GM15510 (cell line): ENCODE measurements around the gene MSL1.

ENCODE experiments used
- POLR2A ChIP-seq: IDR thresholded peaks from 3 replicates; pipeline ENCODE4 v1.6.1; 2011; ENCODE audit warnings: borderline replicate concordance; ENCODE audit not compliant: insufficient read length; ENCODE audit errors: extremely low read depth

The MSL1 gene

GRCh38 chr17:40087903-40088718 lies 33.7 kb upstream of the MSL1 start:
- no peak for TF ChIP-seq POLR2A

DNA sequence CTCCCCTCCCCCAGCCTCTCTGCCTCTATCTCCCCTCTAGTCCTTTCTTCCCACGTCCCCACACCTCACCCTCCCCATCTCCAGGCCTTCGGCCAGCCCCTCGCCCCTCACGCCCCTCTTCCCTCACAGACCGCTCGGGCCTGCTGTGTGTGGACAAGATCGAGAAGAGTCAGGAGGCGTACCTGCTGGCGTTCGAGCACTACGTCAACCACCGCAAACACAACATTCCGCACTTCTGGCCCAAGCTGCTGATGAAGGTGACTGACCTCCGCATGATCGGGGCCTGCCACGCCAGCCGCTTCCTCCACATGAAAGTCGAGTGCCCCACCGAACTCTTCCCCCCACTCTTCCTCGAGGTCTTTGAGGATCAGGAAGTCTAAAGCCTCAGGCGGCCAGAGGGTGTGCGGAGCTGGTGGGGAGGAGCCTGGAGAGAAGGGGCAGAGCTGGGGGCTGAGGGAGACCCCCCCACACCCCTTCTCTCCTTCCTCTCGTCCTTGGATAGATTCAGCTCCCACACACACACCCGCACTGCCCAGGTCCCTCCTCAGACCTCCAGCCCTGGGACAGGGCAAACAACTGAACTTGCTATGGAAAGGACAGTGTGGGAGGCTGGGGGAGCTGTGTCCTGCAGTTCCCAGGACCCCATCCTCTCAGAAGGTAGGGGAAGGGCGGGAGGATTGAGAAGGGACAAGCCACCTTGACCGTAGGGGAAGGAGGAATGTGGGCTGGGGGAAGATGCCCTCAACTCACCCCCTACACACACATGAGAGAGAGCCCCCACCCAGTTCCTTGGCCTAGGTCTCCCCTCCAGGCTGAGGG lies 32.5 kb upstream of the MSL1 start:
- TF ChIP-seq POLR2A: no peak

DNA sequence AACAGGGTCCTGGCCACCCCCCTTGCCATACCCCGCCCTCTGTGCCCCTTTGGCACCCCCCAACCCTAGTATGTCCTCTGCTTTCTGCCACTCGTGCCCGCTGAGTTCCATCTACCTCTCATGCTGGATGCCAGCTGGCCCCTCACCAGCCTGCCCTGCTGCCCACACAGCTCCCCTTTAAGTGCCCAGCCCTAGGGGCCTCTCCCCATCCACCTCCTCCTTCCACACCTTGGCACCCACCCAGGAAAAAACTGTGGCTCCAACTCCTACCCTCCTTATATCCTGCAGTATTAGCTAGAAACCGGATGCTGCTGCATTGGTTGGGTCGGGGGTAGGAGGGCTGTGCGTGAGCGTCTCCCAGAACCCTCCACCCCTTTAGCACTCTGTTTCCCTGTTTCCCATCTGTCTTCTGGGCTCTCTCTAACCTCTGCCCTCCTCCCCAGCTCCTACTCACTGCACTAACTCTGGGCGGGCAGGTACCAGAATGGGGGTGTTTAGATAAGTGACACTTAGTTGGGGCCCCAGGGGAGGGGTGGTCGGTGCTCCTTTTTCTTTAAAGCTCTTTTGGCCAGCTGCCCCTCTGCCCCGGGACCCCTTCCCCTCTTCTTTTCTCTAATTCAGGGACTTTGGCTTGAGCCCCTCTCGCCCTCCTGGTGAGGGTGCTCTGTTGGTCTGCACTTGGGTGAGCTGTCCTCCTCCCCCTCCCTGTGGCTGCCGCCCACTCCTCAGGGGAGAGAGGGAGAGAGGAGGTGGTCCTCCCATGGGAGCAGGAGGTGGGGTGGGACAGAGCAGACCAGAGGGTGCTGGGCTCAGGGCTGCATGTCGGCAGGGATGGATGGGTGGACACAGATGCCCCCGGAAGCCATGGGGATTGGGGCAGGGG lies 31.3 kb upstream of the MSL1 start:
- no peak for TF ChIP-seq POLR2A

DNA sequence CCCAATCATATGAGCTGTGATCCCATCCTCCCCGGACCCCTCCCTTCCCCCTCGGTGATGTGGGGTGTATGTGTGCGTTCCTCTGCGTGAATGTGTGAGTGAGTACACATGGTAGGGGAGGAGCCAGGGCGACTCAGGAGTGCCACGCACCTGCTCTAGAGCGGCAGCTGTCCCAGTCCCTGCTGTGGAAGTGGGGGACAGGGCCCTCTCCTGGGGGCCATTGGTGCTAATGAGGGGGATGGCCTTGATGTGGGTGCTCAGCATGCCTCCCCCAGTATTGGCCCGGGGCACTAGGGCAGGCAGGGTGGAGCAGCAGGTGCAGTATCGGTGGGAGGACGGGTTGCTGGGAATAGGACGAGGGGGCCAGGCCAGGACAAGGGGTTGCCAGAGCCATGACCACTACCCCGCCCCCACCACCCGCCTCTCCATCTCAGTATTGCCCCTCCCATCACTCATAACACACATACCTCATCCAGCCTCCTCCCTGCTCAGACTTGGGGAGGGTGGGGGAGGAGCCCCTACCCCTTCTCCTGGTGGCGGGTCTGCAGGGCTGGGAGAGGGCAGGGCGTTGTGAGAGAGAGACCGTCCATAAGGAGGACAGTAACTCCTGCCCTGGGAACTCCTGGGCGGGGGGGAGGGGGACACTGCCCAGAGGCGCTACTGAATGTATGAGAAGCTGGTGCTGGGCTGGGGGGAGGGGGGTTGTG lies 29.9 kb upstream of the MSL1 start:
- no peak for TF ChIP-seq POLR2A

- no peak for TF ChIP-seq POLR2A
Observed at GRCh38 chr17:40092581-40092980, 29.2 kb upstream of the MSL1 start.

DNA sequence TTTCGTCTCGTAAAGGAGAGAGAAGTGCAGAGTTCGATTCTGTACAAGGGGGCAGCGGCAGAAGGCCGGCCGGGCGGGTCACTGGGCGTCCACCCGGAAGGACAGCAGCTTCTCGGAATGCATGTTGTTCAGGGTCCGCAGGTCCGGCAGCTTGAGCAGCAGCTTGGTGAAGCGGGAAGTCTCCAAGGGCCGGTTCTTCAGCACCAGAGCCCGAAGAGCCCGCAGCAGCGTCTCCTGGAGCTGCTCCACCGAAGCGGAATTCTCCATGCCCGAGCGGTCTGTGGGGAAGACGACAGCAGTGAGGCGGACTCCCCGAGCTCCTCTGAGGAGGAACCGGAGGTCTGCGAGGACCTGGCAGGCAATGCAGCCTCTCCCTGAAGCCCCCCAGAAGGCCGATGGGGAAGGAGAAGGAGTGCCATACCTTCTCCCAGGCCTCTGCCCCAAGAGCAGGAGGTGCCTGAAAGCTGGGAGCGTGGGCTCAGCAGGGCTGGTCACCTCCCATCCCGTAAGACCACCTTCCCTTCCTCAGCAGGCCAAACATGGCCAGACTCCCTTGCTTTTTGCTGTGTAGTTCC lies 28.7 kb upstream of the MSL1 start:
- TF ChIP-seq POLR2A: no peak

DNA sequence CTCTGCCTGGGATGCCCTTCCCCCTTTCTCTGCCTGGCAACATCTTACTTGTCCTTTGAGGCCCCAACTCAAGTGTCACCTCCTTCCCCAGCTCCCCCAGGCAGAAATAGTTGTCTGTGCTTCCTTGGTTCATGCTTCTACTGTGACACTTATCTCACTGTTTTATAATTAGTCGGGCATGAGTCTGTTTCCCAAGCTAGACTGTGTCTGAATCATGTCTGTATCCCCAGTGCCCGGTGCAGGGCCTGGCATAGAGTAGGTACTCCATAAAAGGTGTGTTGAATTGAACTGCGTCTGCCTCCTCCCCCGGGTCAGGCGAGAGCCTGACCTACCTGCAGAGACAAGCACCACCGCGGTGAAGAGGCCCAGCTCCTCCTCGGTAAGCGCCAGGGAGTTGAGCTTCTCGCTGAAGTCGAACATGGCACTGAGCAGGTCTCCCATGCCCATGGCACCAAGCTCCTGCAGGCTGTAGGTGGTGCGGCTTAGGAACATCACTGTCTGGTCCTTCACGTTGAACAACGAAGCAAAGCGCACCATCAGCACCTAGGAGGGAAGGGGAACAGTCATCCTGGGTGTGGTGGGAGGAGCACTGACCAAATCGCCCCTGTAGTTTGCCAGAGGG lies 28.1 kb upstream of the MSL1 start:
- TF ChIP-seq POLR2A: no peak

DNA sequence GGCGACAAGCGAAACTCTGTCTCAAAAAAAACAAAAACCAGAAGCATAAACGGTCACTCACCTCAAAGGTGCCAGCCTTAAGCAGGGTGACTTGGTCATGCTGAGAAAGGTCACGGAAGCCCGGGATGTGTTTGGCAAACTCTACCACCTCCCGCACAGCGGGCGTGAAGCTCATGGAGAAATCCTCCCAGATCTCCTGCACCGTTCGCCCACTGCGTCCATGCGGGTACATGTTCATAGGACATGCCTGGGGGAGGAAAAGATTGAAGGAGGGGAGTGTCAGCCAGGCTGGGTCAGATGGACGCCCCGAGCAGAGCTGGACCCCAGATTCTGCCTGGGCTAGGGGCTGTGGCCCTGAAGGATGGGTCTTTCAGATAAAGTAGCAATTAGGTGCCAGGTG lies 26.9 kb upstream of the MSL1 start:
- no peak for TF ChIP-seq POLR2A

DNA sequence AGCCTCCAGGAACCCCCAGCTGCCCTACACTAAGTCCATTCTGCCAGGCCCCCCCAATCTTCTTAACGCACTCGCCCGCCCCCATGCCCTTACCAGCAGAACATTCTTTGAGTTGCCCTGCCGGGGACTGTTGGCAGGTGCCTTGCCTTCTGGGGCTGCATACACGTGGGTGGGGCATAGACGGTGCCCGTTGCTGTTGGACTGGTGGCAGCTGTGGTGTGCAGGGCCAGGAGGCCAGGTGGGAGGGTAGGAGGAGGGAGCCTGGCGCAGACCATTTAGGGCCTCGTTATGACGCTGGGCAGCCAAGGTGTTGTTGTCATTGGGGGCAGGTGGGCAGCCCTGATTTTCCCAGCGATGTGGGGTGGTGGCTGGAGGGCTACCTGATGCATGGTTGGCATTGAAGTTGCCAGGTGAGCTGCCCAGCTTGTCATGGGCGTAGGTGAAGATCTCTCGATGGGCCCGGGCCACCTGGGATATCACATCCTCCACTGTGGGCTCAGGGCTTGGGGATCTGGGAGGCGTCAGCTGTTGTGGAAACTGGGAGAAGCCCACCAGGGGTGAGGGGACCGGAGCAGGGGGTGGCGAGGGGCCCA lies 26.3 kb upstream of the MSL1 start:
- TF ChIP-seq POLR2A: no peak

DNA sequence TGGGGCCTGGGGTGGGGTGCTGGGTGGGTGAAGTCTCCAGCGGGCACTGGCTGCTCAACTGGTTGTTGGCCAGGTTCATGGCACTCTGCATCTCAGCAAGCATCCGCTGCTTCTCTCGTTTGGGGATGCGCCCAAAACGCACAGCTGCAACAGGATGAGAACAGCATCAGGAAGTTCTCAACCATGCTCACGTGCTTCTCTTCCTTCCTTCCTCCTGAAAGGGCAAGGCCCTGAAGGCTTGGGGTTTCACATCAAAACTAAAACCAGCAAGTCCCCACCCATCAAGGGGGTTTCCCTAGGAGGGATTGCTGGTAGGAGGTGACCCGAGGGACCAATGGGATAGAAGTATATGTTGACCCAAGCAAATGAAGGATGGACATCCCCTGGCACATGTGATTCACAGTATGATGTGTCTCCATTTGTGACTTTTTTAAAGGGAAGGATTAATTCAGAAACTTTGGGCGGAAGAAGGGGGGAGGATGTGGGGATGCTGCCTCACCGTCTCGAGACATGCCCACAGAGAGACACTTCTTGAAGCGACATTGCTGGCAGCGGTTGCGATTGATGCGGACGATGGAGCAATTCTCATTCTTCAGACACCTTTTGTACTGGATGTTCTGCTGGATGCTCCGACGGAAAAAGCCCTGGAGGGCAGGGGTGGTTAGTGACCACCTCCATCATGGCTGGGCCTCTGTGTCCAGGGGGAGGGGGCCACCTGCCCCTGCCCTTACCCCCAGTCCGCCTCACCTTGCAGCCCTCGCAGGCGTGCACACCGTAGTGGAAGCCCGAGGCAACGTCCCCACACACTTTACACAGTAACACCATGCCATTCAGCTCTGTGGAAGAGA lies 25.6 kb upstream of the MSL1 start:
- TF ChIP-seq POLR2A: peak; percentile 9

DNA sequence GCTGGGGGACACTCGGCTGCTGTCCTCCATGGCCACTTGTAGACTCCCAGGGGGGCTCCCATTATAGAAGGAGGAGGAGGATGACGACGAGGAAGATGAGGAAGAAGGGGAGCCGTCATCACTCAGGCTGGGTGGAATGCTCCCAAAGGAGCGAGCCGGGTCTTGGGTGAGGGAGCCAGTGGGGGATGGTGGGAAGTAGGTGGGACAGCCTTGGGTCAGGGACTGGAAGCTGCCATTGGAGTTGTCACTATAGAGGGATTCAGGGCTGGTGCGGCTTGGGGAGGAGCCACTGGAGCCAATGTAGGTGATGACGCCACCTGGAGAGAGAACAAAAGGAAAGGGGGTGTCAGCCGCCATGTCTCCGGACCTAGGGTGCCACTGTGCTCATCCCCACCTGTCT lies 24.7 kb upstream of the MSL1 start:
- no peak for TF ChIP-seq POLR2A

- TF ChIP-seq POLR2A: no peak
Observed at GRCh38 chr17:40097931-40098845, 23.6 kb upstream of the MSL1 start.
